COR-L47 (cell line): ENCODE data around the gene RPL13.

Experiments used
- DNase-seq: peaks from one replicate; lab custom pipeline; 2025; lab: John Stamatoyannopoulos, UW

The RPL13 gene

GRCh38 chr16:89599451-89599858 is 39.0 kb downstream of the RPL13 start:
- peak; percentile 47 for DNase-seq

- DNase-seq: no peak
Observed at GRCh38 chr16:89599902-89600301, 39.4 kb downstream of the RPL13 start.

GRCh38 chr16:89600427-89600826 is 39.9 kb downstream of the RPL13 start:
- no peak for DNase-seq

GRCh38 chr16:89600956-89601355 is 40.5 kb downstream of the RPL13 start:
- no peak for DNase-seq

- DNase-seq: no peak
Observed at GRCh38 chr16:89601906-89602272, 41.4 kb downstream of the RPL13 start.

- DNase-seq: peak; percentile 45
Observed at GRCh38 chr16:89602273-89602951, 41.9 kb downstream of the RPL13 start.

- no peak for DNase-seq
Observed at GRCh38 chr16:89602952-89603590, 42.6 kb downstream of the RPL13 start.

- no peak for DNase-seq
Observed at GRCh38 chr16:89604764-89605163, 44.3 kb downstream of the RPL13 start.

GRCh38 chr16:89605186-89605970 is 44.9 kb downstream of the RPL13 start:
- no peak for DNase-seq

- no peak for DNase-seq
Observed at GRCh38 chr16:89606006-89606405, 45.5 kb downstream of the RPL13 start.

GRCh38 chr16:89607453-89607852 is 47.0 kb downstream of the RPL13 start:
- no peak for DNase-seq

GRCh38 chr16:89607937-89608740 is 47.7 kb downstream of the RPL13 start:
- no peak for DNase-seq

GRCh38 chr16:89610108-89610453 is 49.6 kb downstream of the RPL13 start:
- DNase-seq: no peak

GRCh38 chr16:89612415-89613166 is 52.1 kb downstream of the RPL13 start:
- DNase-seq: no peak

- DNase-seq: no peak
Observed at GRCh38 chr16:89613231-89613953, 52.9 kb downstream of the RPL13 start, which contains the start of gene DPEP1. Gene DPEP1, plus strand, starts transcription at chr16:89613642. Its CDS starts 16,769 bp downstream, at chr16:89630411.

- DNase-seq: no peak
Observed at GRCh38 chr16:89613954-89614459, 53.5 kb downstream of the RPL13 start.
